Uterus (tissue), 4 donors: Measurements from ENCODE around the gene FRK. TPM values are rescaled to one million over a fixed set of nuclear protein-coding genes. Genes with fewer than 3 reads are reported as not detected.

Experiments used
- DNase-seq, 2 donors: peaks; one replicate each; pipeline ENCODE4 v3.0.0-alpha.2; 2019 to 2020
- H3K27ac ChIP-seq, 2 donors: fragments of 200-600 bp; sonication (generic); 1 replicate in 1 of 2; 2 replicates in 1 of 2; pipeline ENCODE4 v1.5.1; 2016 to 2018
- H3K27me3 ChIP-seq, 2 donors: fragments of 200-600 bp; sonication (generic); one replicate each; pipeline ENCODE4 v1.5.1; 2018 to 2019; ENCODE audit warnings: control low read depth in 1 of 2
- H3K36me3 ChIP-seq, 2 donors: fragments of 200-600 bp; sonication (generic); one replicate each; pipeline ENCODE4 v1.5.1; 2019; ENCODE audit warnings: control low read depth in 1 of 2
- H3K4me1 ChIP-seq, 2 donors: fragments of 200-600 bp; sonication (generic); one replicate each; pipeline ENCODE4 v1.5.1; 2018 to 2019; ENCODE audit warnings: control low read depth in 1 of 2
- H3K4me3 ChIP-seq, 2 donors: fragments of 200-600 bp; sonication (generic); 1 replicate in 1 of 2; 2 replicates in 1 of 2; pipeline ENCODE4 v1.5.1; 2018 to 2019; ENCODE audit warnings: mild to moderate bottlenecking in 1 of 2
- H3K9me3 ChIP-seq, 2 donors: fragments of 200-600 bp; sonication (generic); one replicate each; pipeline ENCODE4 v1.5.1; 2019; ENCODE audit warnings: control low read depth in 1 of 2
- CTCF ChIP-seq, 4 experiments: fragments of 200-600 bp in 2 of 4; fragments of 450-650 bp in 2 of 4; sonication (generic) in 2 of 4; IDR thresholded peaks; one replicate each; pipeline ENCODE4 v1.5.1; 2016 to 2019; ENCODE audit warnings: antibody characterized with exemption in 4 of 4, mild to moderate bottlenecking in 2 of 4, moderate library complexity in 1 of 4
- POLR2A ChIP-seq, 2 donors: fragments of 450-650 bp; IDR thresholded peaks; one replicate each; pipeline ENCODE4 v1.6.1; 2016; ENCODE audit warnings: antibody characterized with exemption in 2 of 2, mild to moderate bottlenecking in 1 of 2, moderate library complexity in 1 of 2
- intact Hi-C: fragments of 100-400 bp; cut with DNase I; formaldehyde crosslinking; loops from one replicate; pipeline ENCODE4 v1.15.1; 2023; ENCODE audit warnings: low total_unique reads
- total RNA-seq, 4 donors: library from RNA; depleted of rRNA in 3 of 4; stranded (reverse); fragments of >200 nt in 3 of 4; gene quantifications; one replicate each; pipeline versions ENCODE4 v1.1.0 to v1.2.4, GENCODE V29; 2014 to 2023
- donor health status: DM: yes; HTN: yes; CAD: no.

Gene FRK
- total RNA-seq, 4 donors from 2014 or later: 1.8 to 8.2 (median 2.3) TPM

- TF ChIP-seq POLR2A (IDR thresholded peaks at IDR 0.05) (no peak), CTCF (IDR thresholded peaks at IDR 0.05) (no peak)
- H3K4me1 ChIP-seq: no peaks in the 10 kb centered on the region
- H3K27ac ChIP-seq: no peak overlapping the region
- H3K36me3 ChIP-seq: no peaks in the 10 kb centered on the region
- H3K9me3 ChIP-seq: no peaks in the 10 kb centered on the region
- no peak for DNase-seq
- intact Hi-C loops: no loop called here
- H3K4me3 ChIP-seq: no peak overlapping the region
- no peaks in the 10 kb centered on the region for H3K27me3 ChIP-seq
Observed at GRCh38 chr6:116012951-116013350, 47.7 kb downstream of the FRK start.

- intact Hi-C loops: no loop called here
- no peak for TF ChIP-seq CTCF (IDR thresholded peaks at IDR 0.05)
- no peak for TF ChIP-seq POLR2A (IDR thresholded peaks at IDR 0.05)
- no peak for DNase-seq
Observed at GRCh38 chr6:116012471-116012949, 48.2 kb downstream of the FRK start.

GRCh38 chr6:116011520-116011919, 49.2 kb downstream of the FRK start:
- intact Hi-C loops: no loop called here
- H3K36me3 ChIP-seq: no peaks in the 10 kb centered on the region
- H3K27ac ChIP-seq: no peak overlapping the region
- no peaks in the 10 kb centered on the region for H3K9me3 ChIP-seq
- DNase-seq: no peak
- no peaks in the 10 kb centered on the region for H3K27me3 ChIP-seq
- TF ChIP-seq POLR2A (IDR thresholded peaks at IDR 0.05): no peak
- no peak overlapping the region for H3K4me3 ChIP-seq
- H3K4me1 ChIP-seq: no peaks in the 10 kb centered on the region

More at GRCh38 chr6:116012471-116012949, 48.2 kb downstream of the FRK start:
- Histone ChIP-seq H3K9me3 (no peaks in the 10 kb centered on the region), H3K4me1 (no peaks in the 10 kb centered on the region), H3K27me3 (no peaks in the 10 kb centered on the region), H3K4me3 (no peak overlapping the region), H3K27ac (no peak overlapping the region), H3K36me3 (no peaks in the 10 kb centered on the region)

- peak; percentile 54 to 68 for DNase-seq
- Histone ChIP-seq H3K36me3 (no peaks in the 10 kb centered on the region), H3K9me3 (no peaks in the 10 kb centered on the region), H3K27me3 (no peaks in the 10 kb centered on the region), H3K27ac (no peak overlapping the region), H3K4me3 (no peak overlapping the region), H3K4me1 (no peaks in the 10 kb centered on the region)
- TF ChIP-seq POLR2A (IDR thresholded peaks at IDR 0.05): no peak
- peak; percentile 52 to 77 (median 66) for TF ChIP-seq CTCF (IDR thresholded peaks at IDR 0.05)
- intact Hi-C loops: no loop called here
Observed at GRCh38 chr6:116010790-116011401, 49.8 kb downstream of the FRK start.

GRCh38 chr6:116010386-116010785, 50.3 kb downstream of the FRK start:
- TF ChIP-seq POLR2A (IDR thresholded peaks at IDR 0.05) (no peak), CTCF (IDR thresholded peaks at IDR 0.05) (no peak)
- no peak overlapping the region for H3K4me3 ChIP-seq
- no peak overlapping the region for H3K27ac ChIP-seq
- H3K9me3 ChIP-seq: no peaks in the 10 kb centered on the region
- no peaks in the 10 kb centered on the region for H3K36me3 ChIP-seq
- DNase-seq: no peak
- H3K4me1 ChIP-seq: no peaks in the 10 kb centered on the region
- intact Hi-C loops: no loop called here
- no peaks in the 10 kb centered on the region for H3K27me3 ChIP-seq
